ENCODE results near the gene ARSG.
A peak's percentile ranks its signal among the peaks of the same experiment; 100 is the strongest.
"Not testable (repeated sequence)": the region's sequence is repeated elsewhere in the genome, so short reads cannot be mapped to it uniquely, and the experiment has no call there.

ARSG gene

DNA sequence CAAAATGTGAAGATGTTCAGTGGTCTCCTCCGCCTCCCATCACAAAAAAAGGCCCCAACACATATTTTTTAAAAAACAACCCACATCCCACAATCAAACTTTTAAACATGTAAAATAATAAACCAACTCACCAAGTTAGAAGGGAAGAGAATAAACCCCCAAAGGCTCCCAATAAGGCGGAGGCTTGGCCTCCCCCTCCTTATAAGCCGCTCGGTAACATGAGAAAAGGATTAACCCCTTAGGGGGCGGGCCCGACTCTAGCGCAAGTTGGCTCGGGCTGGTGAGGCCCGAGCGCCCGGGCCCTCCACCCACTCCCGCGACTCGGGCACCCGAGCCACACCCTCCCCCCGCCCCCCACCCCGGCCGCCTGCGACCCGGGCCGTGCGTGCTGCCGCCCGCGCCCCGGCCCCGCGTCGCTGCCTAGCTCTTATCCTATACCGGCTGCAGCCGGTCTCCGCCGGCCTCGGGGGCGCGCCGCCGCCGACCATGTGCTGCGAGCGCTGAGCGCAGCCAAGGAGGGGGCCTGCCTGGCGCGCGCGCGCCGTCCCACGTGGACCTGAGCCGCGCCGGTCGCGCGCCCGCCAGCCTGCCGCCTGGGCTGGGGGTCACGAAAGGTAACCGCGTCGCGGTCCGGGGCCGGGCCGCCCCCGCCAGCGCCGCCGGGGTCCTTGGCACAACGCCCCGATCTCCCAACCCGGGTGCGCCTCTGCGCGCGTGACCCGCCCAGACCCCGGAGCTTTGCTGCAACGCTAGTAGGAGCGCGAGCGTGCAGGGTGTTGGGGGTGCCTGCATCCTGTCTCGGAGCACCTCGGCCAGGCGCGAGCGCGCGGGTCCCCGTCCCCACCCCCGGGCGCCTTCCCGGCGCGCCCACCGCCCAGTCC is at the start of gene ARSG, which contains the start of gene SLC16A6:
Gene ARSG, plus strand, starts transcription at position 541 of the 881 bp plus-strand sequence. CDS start 15,999 bp downstream, outside the sequence.
Gene SLC16A6, minus strand, starts transcription at position 173 of the 881 bp plus-strand sequence. CDS start 12,807 bp downstream, outside the sequence.
- peak; percentile 63 for FAIRE-seq
- DNase-seq (ENCODE audit: insufficient read length, low spot score), result peak; percentile 74

DNA sequence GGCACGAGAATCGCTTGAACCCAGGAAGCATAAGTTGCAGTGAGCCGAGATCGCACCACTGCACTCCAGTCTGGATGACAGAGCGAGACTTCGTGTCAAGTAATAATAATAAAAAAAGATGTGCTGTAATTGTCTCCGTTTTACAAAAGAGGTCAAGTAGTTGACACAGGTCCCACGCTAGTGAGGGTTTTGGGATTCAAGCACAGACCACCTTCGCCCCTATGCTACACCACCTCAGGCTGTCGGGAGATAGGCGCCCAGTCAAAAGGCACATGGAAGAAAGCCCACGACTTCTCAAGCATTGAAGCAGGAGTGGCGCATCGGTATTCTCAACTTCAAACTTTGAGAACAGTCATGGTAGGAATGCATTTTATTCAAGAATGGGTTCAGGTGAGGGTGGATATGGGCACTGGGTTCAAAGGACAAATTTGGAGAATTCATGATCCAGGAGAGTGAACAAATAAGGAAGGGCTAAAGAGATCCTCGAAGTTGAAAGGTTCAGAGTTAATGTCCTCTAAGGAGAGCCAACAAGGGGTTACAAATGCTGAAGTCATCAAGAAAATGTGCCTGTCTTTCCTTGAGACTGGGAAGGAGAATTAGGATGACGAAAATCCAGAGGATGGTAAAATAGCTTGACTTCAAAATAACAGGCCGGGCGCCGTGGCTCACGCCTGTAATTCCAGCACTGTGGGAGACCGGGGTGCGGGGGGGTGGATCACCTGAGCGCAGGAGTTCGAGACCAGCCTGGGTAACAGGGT is 44.8 kb upstream of the ARSG start:
- FAIRE-seq, result no peak
- DNase-seq (ENCODE audit: insufficient read length, low spot score), result no peak

- peak; percentile 96 for DNase-seq (ENCODE audit: insufficient read length, low spot score)
- FAIRE-seq, result peak; percentile 100
Measured at GRCh38 chr17:68247445-68248198, 43.7 kb upstream of the ARSG start, which contains the start of gene AMZ2. Gene AMZ2, plus strand, starts transcription at chr17:68248043. Its CDS starts 2,145 bp downstream, at chr17:68250188.

DNA sequence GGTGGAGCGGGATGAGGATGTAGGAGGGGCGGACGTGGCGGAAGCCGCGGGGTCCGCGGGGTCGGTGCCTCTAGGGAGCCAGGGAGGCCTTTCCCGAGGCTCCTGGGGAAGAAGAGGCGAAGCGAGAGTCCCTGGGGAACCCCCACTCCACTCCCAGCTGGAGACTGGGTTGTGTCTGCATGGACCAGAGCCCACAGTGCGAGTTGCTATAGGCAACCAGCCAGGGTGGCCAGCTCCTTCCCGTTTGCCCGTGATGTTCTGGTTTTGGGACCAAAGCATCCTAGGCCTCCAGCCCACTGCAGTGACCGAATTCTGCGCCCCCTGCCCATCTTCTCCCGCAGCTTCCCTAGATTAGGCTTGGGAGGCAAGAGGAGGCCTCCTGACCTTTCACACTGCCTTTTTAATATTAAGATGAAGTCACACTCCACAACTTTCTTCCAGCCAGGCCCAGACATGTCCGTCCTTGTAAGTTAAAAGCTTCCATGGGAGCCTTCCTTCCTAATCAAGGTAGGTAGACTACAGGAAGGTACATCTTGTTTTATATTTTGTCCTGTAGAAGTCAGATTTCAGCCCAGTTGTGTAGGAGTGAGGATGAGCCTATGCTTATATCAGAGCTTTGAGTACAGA is 43.0 kb upstream of the ARSG start:
- FAIRE-seq (no peak), DNase-seq (ENCODE audit: insufficient read length, low spot score) (peak; percentile 46)

DNA sequence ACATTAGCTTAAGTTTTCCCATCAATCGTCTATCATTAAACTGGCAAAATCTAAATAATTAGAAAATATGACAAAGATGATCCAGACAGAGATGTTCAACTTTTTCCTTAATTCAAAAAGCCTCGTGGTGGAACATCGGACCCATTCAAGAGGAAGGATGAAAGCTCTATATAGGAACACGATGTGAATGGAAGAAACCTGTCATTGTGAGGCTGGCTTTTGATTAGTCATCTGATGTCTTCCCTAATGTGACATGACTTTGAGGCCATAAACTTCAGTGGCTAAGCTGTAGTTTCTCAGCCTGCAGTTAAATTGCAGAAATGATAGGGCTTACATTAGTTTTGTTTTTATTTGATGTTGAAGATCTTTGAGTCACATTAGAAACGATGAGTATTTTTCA is 42.4 kb upstream of the ARSG start:
- DNase-seq (ENCODE audit: insufficient read length, low spot score), result no peak
- no peak for FAIRE-seq

GRCh38 chr17:68249354-68249765 is 41.9 kb upstream of the ARSG start:
- no peak for FAIRE-seq

DNA sequence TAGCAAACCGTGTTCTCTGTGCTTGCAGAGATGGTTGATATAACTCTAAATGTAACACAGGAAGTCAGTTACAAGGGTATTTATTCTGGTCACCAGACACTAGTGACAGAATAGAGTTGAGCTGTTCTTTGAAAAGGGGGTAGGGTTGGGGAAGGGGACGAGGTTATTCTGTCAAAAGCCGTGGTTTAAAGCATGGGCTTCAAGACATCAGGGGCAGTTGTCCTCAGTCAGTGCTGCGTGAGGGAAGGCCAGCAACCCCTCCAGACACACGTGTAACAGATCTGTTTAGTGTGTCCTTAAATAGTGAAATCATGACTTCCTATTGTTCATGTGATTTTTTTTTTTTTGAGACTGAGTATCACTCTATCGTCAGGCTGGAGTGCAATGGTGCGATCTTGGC is 37.9 kb upstream of the ARSG start:
- not testable (repeated sequence) for DNase-seq (ENCODE audit: insufficient read length, low spot score)
- FAIRE-seq, result peak; percentile 67

More at GRCh38 chr17:68249354-68249765, 41.9 kb upstream of the ARSG start:
- DNase-seq (ENCODE audit: insufficient read length, low spot score), result no peak

DNA sequence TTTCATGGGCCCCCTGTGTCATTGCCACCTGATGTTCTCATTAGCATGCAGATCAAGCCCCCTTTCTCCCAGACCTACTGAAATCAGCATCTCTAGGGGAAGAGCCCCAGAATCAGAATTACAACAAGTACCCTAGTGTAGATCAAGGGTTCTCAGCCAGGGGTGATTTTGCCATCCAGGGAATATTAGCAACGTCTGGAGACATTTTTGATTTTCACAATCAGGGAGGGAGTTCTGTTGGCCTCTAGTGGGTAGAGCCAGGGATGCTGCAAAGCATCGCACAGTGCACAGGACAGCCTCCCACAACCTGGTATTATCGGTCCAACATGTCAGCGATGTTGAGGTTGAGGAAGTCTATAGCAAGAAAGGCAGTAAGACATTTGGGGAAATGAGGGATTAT is 36.1 kb upstream of the ARSG start:
- no peak for DNase-seq (ENCODE audit: insufficient read length, low spot score)
- no peak for FAIRE-seq

GRCh38 chr17:68255731-68256538 is 35.4 kb upstream of the ARSG start:
- FAIRE-seq, result peak; percentile 72
- no peak for DNase-seq (ENCODE audit: insufficient read length, low spot score)

- not testable (repeated sequence) for FAIRE-seq; DNase-seq (ENCODE audit: insufficient read length, low spot score)
Measured at GRCh38 chr17:68256701-68257100, 34.6 kb upstream of the ARSG start.

- FAIRE-seq, result no peak
- DNase-seq (ENCODE audit: insufficient read length, low spot score), result no peak
Measured at GRCh38 chr17:68257934-68258333, 33.4 kb upstream of the ARSG start.

- peak; percentile 96 for FAIRE-seq
Measured at GRCh38 chr17:68258890-68259647, 32.2 kb upstream of the ARSG start.

GRCh38 chr17:68259648-68259951 is 31.7 kb upstream of the ARSG start:
- FAIRE-seq, result peak; percentile 82

More at GRCh38 chr17:68258890-68259647, 32.2 kb upstream of the ARSG start:
- peak; percentile 43 for DNase-seq (ENCODE audit: insufficient read length, low spot score)

GRCh38 chr17:68260051-68260762 is 31.1 kb upstream of the ARSG start:
- FAIRE-seq (no peak), DNase-seq (ENCODE audit: insufficient read length, low spot score) (no peak)

More at GRCh38 chr17:68259648-68259951, 31.7 kb upstream of the ARSG start:
- DNase-seq (ENCODE audit: insufficient read length, low spot score), result not testable (repeated sequence)

DNA sequence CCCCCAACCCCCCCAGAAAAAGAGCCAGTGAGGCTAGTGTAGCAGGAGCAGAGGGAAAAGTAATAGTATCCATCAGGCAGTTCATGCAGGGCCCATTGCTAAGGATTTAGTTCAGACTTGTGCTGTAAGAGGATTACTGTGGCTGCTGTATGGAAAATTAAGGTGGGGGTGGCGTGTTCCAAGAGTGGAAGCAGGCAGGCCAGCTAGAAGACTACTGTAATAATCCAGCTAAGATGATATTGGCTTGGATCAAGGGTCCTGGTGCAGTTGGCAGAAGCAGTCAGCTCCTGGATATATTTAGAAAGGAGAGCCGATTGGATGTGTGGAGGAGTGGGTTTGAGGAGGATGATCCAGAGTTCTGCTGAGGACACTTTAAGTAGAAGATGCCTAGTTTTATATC is 28.8 kb upstream of the ARSG start:
- DNase-seq (ENCODE audit: insufficient read length, low spot score); FAIRE-seq: not testable (repeated sequence)

DNA sequence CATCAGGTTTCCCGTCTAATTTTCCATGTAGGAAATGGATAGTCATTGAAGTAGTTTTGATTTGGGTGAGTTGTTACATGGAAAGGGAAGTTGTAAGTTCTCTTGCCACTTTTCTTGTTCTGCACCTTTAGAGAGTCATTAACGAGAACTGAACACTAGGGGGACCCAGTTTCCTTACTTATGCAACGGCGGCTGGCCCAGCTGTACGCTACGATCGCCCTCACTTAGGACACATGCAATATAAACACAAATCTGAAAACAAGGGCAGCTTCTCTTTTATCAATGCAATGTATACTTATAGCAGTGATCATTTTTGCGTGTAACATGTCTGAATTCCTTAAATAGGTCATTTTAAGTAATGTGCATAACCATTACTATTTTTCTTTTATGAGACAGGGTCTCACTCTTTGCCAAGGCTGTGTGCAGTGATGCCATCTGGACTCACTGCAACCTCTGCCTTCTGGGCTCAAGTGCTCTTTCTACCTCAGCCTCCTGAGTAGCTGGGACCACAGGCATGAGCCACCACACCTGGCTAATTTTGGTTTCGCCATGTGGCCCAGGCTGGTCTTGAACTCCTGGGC is 28.1 kb upstream of the ARSG start:
- DNase-seq (ENCODE audit: insufficient read length, low spot score), result not testable (repeated sequence)
- FAIRE-seq, result peak; percentile 91

DNA sequence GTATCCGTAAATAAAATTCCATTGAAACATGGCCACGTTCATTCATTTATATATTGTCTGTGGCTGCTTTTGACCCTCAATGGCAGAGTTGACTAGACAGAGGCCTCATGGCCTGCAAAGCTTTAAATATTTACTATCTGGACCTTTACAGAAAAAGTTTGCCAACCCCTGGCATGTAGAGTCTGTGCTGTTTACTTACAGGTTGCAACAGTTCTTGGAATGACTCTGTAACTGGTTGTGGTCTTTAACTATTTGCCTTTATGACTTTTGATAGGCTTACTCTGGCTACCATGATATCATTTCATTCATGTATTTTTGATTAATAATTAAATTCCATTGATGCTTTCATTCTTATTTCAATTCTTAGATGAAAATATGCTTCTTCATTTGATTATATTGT is 25.5 kb upstream of the ARSG start:
- not testable (repeated sequence) for DNase-seq (ENCODE audit: insufficient read length, low spot score); FAIRE-seq

- FAIRE-seq (no peak), DNase-seq (ENCODE audit: insufficient read length, low spot score) (no peak)
Measured at GRCh38 chr17:68273722-68274121, 17.6 kb upstream of the ARSG start.

All from HTR-8/SVneo (cell line).